ENCODE measurements around the gene CHCHD3.

Gene CHCHD3

DNA sequence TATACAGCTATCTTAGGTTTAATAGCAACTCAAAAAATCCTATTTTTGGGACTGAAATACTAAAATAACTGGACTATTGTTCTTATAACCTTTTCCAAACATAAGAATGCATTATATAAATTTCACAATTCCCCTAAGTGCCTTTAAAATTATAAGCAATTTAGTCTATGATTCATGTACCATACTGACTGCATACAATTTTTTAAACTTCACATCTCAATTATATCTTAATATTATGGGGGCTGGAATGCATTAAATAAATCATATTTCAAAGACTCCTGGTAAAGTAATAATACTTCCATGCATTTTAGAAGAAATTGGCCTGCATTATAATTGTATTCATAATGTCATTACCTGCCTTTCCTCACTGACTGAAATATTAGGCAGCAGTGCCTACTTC, 144.6 kb downstream of the CHCHD3 start:
- H2AFZ ChIP-seq (ENCODE audit: low read depth): no peak overlapping the region
- no peaks in the 10 kb centered on the region for H3K79me2 ChIP-seq (ENCODE audit: insufficient read depth, low read depth)
- H3K4me1 ChIP-seq (ENCODE audit: low read depth, poor library complexity, severe bottlenecking): no peaks in the 10 kb centered on the region
- H3K27me3 ChIP-seq (ENCODE audit: insufficient read depth, low read depth): no peaks in the 10 kb centered on the region
- no peak overlapping the region for H3K4me2 ChIP-seq
- TF ChIP-seq CTCF (conservative IDR thresholded peaks at IDR 0.05; ENCODE audit: low read depth, low read length): no peak
- H3K4me3 ChIP-seq (IDR thresholded peaks at IDR 0.05; ENCODE audit: insufficient read depth, low read depth, low read length): no peak overlapping the region
- H4K20me1 ChIP-seq (ENCODE audit: insufficient read depth): no peaks in the 10 kb centered on the region
- H3K36me3 ChIP-seq (ENCODE audit: insufficient read depth): no peaks in the 10 kb centered on the region
- H3K27ac ChIP-seq: no peak overlapping the region
- no peak overlapping the region for H3K9ac ChIP-seq

DNA sequence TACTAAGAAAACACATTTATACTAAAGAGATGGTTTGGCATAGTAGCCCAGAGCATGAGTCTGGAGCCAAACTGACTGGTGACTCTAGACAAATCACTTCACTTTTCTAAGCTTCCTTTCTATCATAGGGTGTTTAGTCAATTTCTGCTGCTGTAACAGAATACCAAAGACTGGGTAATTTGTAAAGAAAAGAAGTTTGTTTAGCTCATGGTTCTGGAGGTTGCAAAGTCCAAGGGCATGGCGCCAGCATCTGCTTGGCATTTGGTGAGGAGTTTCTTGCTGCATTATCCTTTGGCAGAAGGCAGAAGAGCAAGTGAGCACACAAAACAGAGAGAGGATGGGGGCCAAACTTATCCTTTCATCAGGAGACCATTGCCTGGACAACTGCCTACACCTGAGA, 146.3 kb downstream of the CHCHD3 start:
- TF ChIP-seq CTCF (conservative IDR thresholded peaks at IDR 0.05; ENCODE audit: low read depth, low read length): no peak
- H3K4me3 ChIP-seq (IDR thresholded peaks at IDR 0.05; ENCODE audit: insufficient read depth, low read depth, low read length): no peak overlapping the region
- no peaks in the 10 kb centered on the region for H3K36me3 ChIP-seq (ENCODE audit: insufficient read depth)
- no peaks in the 10 kb centered on the region for H4K20me1 ChIP-seq (ENCODE audit: insufficient read depth)
- H3K79me2 ChIP-seq (ENCODE audit: insufficient read depth, low read depth): no peaks in the 10 kb centered on the region
- H3K27ac ChIP-seq: no peak overlapping the region
- no peak overlapping the region for H2AFZ ChIP-seq (ENCODE audit: low read depth)
- H3K27me3 ChIP-seq (ENCODE audit: insufficient read depth, low read depth): no peaks in the 10 kb centered on the region
- H3K4me1 ChIP-seq (ENCODE audit: low read depth, poor library complexity, severe bottlenecking): no peaks in the 10 kb centered on the region
- H3K4me2 ChIP-seq: no peak overlapping the region
- no peak overlapping the region for H3K9ac ChIP-seq

DNA sequence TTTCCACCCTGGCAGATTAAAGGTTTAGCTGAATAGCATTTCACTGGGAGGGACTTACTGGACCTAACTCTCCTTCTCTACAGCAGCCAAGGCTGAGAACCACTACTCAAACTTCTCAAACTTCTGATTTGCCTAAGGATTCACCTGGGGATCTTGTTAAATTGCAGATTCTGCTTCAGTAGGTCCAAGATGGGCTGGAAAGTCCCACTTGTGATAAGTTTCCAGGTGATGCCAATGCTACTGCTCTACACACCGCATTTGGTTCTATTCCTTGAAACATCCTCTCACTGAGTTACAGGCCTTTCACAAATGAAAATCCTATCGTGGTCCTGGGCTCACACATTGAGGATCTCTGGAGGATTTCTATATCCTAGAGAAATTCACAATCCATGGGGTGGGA, 147.9 kb downstream of the CHCHD3 start:
- Histone ChIP-seq H3K27me3 (ENCODE audit: insufficient read depth, low read depth) (no peaks in the 10 kb centered on the region), H3K79me2 (ENCODE audit: insufficient read depth, low read depth) (no peaks in the 10 kb centered on the region), H3K4me3 (IDR thresholded peaks at IDR 0.05; ENCODE audit: insufficient read depth, low read depth, low read length) (no peak overlapping the region), H3K4me1 (ENCODE audit: low read depth, poor library complexity, severe bottlenecking) (no peaks in the 10 kb centered on the region), H2AFZ (ENCODE audit: low read depth) (no peak overlapping the region), H3K36me3 (ENCODE audit: insufficient read depth) (no peaks in the 10 kb centered on the region), H3K27ac (no peak overlapping the region), H3K9ac (no peak overlapping the region), H3K4me2 (no peak overlapping the region), H4K20me1 (ENCODE audit: insufficient read depth) (no peaks in the 10 kb centered on the region)
- no peak for TF ChIP-seq CTCF (conservative IDR thresholded peaks at IDR 0.05; ENCODE audit: low read depth, low read length)

DNA sequence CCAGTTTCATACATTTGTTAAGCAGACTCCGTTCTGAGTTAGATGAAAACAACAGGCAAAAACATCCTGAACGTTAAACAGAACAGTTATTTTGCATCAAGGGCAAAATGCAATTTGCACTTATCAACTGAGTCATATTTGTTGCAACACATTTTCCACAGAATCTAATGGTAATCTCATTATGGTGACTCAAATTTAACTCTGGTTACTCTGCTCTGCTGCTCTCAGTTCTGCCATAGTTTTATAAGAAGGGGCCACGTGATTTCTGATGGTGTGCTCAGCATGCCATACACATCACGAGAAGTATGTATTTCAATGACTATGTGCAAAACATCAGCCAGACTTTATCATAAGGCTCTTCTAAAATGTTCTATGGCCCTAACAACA, 148.8 kb downstream of the CHCHD3 start:
- no peak overlapping the region for H3K4me2 ChIP-seq
- no peak overlapping the region for H3K27ac ChIP-seq
- H3K4me1 ChIP-seq (ENCODE audit: low read depth, poor library complexity, severe bottlenecking): no peaks in the 10 kb centered on the region

More for the DNA sequence above, 148.8 kb downstream of the CHCHD3 start:
- no peak overlapping the region for H2AFZ ChIP-seq (ENCODE audit: low read depth)
- no peak overlapping the region for H3K9ac ChIP-seq
- no peaks in the 10 kb centered on the region for H4K20me1 ChIP-seq (ENCODE audit: insufficient read depth)
- H3K79me2 ChIP-seq (ENCODE audit: insufficient read depth, low read depth): no peaks in the 10 kb centered on the region
- no peak overlapping the region for H3K4me3 ChIP-seq (IDR thresholded peaks at IDR 0.05; ENCODE audit: insufficient read depth, low read depth, low read length)
- TF ChIP-seq CTCF (conservative IDR thresholded peaks at IDR 0.05; ENCODE audit: low read depth, low read length): no peak
- H3K36me3 ChIP-seq (ENCODE audit: insufficient read depth): no peaks in the 10 kb centered on the region
- H3K27me3 ChIP-seq (ENCODE audit: insufficient read depth, low read depth): no peaks in the 10 kb centered on the region
